Activated CD4-positive, CD25-positive, alpha-beta regulatory T cell treated with anti-CD3 and anti-CD28 coated beads, Interleukin-2, amount 50 U/mL, for 16 hours (primary cell): Measurements from ENCODE around the gene TAF1B.
"Not testable (repeated sequence)": the region's sequence is repeated elsewhere in the genome, so short reads cannot be mapped to it uniquely, and the experiment has no call there.

Source experiments
- DNase-seq: peaks from one replicate; pipeline ENCODE4 v3.0.0-alpha.2; 2020; ENCODE audit warnings: low read depth, low spot score

The TAF1B gene

GRCh38 chr2:9830685-9831410 lies 12.4 kb upstream of the TAF1B start:
- no peak for DNase-seq

GRCh38 chr2:9831670-9832069 lies 11.6 kb upstream of the TAF1B start:
- DNase-seq: no peak

GRCh38 chr2:9832586-9832985 lies 10.7 kb upstream of the TAF1B start:
- no peak for DNase-seq

- DNase-seq: not testable (repeated sequence)
Measured at GRCh38 chr2:9835068-9835467, 8.2 kb upstream of the TAF1B start.

- DNase-seq: no peak
Measured at GRCh38 chr2:9836074-9836473, 7.2 kb upstream of the TAF1B start.

- DNase-seq: no peak
Measured at GRCh38 chr2:9836517-9836916, 6.8 kb upstream of the TAF1B start.

- DNase-seq: no peak
Measured at GRCh38 chr2:9837451-9837850, 5.8 kb upstream of the TAF1B start.

GRCh38 chr2:9838391-9838790 lies 4.9 kb upstream of the TAF1B start:
- DNase-seq: no peak

- DNase-seq: no peak
Measured at GRCh38 chr2:9842487-9843228, 616 bp upstream of the TAF1B start.

GRCh38 chr2:9844036-9844483 lies 786 bp downstream of the TAF1B start:
- no peak for DNase-seq

- DNase-seq: no peak
Measured at GRCh38 chr2:9844576-9844975, 1.3 kb downstream of the TAF1B start.

GRCh38 chr2:9846554-9846953 lies 3.3 kb downstream of the TAF1B start:
- no peak for DNase-seq

GRCh38 chr2:9847140-9847539 lies 3.9 kb downstream of the TAF1B start:
- no peak for DNase-seq

GRCh38 chr2:9852881-9853280 lies 9.6 kb downstream of the TAF1B start:
- DNase-seq: no peak

- DNase-seq: no peak
Measured at GRCh38 chr2:9857814-9858729, 14.8 kb downstream of the TAF1B start.

- DNase-seq: no peak
Measured at GRCh38 chr2:9858730-9859068, 15.4 kb downstream of the TAF1B start.

GRCh38 chr2:9860922-9861580 lies 17.8 kb downstream of the TAF1B start:
- DNase-seq: not testable (repeated sequence)

- no peak for DNase-seq
Measured at GRCh38 chr2:9867881-9868280, 24.6 kb downstream of the TAF1B start.

GRCh38 chr2:9873337-9873736 lies 30.1 kb downstream of the TAF1B start:
- DNase-seq: no peak

GRCh38 chr2:9877026-9877425 lies 33.8 kb downstream of the TAF1B start:
- no peak for DNase-seq

GRCh38 chr2:9877726-9878125 lies 34.5 kb downstream of the TAF1B start:
- DNase-seq: no peak
